ENCODE measurements around the gene FARP1.

DNA sequence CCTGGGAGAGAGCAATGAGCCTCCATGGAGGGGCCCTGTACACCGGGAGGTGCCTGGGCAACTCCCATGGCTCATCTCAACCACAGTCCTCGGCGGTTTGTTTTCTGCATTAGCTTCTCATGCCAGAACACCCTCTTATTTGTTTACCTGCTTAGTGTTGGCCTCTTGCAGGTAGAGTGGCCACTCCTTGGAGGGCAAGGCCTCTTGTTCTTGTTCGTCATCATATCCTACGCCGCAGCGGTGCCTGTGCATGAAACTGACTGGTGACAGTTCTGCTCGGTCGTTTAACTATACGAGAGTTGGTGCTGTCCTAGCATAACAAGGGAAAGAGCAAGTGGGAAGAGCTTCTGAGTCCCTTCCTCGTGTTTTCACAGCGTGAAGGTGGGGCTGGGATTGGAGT lies 74.7 kb downstream of the FARP1 start:
- TF ChIP-seq FOSL2 (IDR thresholded peaks at IDR 0.05; ENCODE audit: borderline replicate concordance, low read depth) (no peak), POLR2AphosphoS5 (IDR thresholded peaks at IDR 0.05; ENCODE audit: low read depth, low read length) (no peak), JUND (IDR thresholded peaks at IDR 0.05) (no peak), RAD21 (IDR thresholded peaks at IDR 0.05; ENCODE audit: low read length) (no peak), NRF1 (IDR thresholded peaks at IDR 0.05; ENCODE audit: low read depth, low read length) (no peak), MXI1 (IDR thresholded peaks at IDR 0.05; ENCODE audit: low read depth, low read length) (no peak), SIN3A (IDR thresholded peaks at IDR 0.05; ENCODE audit: borderline replicate concordance, low read depth, low read length) (no peak), YY1 (IDR thresholded peaks at IDR 0.05; ENCODE audit: low read depth) (no peak), TEAD4 (IDR thresholded peaks at IDR 0.05; ENCODE audit: borderline replicate concordance, insufficient read depth) (no peak), EP300 (IDR thresholded peaks at IDR 0.05; ENCODE audit: borderline replicate concordance in 1 of 2, low read depth in 1 of 2, low read length in 1 of 2) (no peak), EZH2phosphoT487 (IDR thresholded peaks at IDR 0.05; ENCODE audit: borderline replicate concordance, low read depth) (no peak)
- TF ChIP-seq, protein P1, sequence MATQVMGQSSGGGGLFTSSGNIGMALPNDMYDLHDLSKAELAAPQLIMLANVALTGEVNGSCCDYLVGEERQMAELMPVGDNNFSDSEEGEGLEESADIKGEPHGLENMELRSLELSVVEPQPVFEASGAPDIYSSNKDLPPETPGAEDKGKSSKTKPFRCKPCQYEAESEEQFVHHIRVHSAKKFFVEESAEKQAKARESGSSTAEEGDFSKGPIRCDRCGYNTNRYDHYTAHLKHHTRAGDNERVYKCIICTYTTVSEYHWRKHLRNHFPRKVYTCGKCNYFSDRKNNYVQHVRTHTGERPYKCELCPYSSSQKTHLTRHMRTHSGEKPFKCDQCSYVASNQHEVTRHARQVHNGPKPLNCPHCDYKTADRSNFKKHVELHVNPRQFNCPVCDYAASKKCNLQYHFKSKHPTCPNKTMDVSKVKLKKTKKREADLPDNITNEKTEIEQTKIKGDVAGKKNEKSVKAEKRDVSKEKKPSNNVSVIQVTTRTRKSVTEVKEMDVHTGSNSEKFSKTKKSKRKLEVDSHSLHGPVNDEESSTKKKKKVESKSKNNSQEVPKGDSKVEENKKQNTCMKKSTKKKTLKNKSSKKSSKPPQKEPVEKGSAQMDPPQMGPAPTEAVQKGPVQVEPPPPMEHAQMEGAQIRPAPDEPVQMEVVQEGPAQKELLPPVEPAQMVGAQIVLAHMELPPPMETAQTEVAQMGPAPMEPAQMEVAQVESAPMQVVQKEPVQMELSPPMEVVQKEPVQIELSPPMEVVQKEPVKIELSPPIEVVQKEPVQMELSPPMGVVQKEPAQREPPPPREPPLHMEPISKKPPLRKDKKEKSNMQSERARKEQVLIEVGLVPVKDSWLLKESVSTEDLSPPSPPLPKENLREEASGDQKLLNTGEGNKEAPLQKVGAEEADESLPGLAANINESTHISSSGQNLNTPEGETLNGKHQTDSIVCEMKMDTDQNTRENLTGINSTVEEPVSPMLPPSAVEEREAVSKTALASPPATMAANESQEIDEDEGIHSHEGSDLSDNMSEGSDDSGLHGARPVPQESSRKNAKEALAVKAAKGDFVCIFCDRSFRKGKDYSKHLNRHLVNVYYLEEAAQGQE (IDR thresholded peaks at IDR 0.05; ENCODE audit: low read depth, low read length), result no peak
- TF ChIP-seq, protein P2, sequence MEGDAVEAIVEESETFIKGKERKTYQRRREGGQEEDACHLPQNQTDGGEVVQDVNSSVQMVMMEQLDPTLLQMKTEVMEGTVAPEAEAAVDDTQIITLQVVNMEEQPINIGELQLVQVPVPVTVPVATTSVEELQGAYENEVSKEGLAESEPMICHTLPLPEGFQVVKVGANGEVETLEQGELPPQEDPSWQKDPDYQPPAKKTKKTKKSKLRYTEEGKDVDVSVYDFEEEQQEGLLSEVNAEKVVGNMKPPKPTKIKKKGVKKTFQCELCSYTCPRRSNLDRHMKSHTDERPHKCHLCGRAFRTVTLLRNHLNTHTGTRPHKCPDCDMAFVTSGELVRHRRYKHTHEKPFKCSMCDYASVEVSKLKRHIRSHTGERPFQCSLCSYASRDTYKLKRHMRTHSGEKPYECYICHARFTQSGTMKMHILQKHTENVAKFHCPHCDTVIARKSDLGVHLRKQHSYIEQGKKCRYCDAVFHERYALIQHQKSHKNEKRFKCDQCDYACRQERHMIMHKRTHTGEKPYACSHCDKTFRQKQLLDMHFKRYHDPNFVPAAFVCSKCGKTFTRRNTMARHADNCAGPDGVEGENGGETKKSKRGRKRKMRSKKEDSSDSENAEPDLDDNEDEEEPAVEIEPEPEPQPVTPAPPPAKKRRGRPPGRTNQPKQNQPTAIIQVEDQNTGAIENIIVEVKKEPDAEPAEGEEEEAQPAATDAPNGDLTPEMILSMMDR (IDR thresholded peaks at IDR 0.05), result no peak
